GM10266 (cell line): ENCODE data around the gene CYP27A1.

ENCODE experiments used
- DNase-seq: peaks from one replicate; pipeline ENCODE4 v3.0.0; 2012; ENCODE audit errors: extremely low spot score
- TF ChIP-seq, protein P1 (sequence below): IDR thresholded peaks from 2 replicates; pipeline ENCODE4 v1.5.1; 2012; ENCODE audit warnings: mild to moderate bottlenecking, low read depth; ENCODE audit not compliant: control insufficient read depth, insufficient read depth; ENCODE audit errors: missing control alignments

CYP27A1 gene

DNA sequence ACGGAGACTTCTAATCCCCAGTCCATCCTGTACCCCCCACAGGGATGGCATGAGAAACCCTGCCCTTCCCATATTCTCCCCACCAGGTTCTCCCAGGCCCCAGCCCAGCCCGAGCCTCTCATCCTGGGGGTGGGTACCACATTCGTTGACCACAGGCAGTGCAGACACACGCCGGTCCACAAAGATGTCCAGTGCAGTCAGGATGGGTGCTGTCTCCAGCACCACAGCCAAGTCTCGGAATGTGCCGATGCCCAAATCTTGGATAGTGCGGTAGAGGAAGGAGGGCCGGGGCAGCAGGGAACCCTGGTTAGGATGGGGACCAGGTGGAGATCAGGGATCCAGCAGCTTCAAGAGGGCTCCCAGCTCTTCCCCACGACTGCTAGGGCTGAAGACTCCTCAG lies 44.8 kb downstream of the CYP27A1 start:
- DNase-seq, result no peak
- TF ChIP-seq, protein P1, sequence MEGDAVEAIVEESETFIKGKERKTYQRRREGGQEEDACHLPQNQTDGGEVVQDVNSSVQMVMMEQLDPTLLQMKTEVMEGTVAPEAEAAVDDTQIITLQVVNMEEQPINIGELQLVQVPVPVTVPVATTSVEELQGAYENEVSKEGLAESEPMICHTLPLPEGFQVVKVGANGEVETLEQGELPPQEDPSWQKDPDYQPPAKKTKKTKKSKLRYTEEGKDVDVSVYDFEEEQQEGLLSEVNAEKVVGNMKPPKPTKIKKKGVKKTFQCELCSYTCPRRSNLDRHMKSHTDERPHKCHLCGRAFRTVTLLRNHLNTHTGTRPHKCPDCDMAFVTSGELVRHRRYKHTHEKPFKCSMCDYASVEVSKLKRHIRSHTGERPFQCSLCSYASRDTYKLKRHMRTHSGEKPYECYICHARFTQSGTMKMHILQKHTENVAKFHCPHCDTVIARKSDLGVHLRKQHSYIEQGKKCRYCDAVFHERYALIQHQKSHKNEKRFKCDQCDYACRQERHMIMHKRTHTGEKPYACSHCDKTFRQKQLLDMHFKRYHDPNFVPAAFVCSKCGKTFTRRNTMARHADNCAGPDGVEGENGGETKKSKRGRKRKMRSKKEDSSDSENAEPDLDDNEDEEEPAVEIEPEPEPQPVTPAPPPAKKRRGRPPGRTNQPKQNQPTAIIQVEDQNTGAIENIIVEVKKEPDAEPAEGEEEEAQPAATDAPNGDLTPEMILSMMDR, result no peak

GRCh38 chr2:218827701-218828476 lies 45.9 kb downstream of the CYP27A1 start:
- TF ChIP-seq, protein P1, result no peak
- no peak for DNase-seq

GRCh38 chr2:218828477-218828778 lies 46.5 kb downstream of the CYP27A1 start:
- TF ChIP-seq, protein P1, result no peak

DNA sequence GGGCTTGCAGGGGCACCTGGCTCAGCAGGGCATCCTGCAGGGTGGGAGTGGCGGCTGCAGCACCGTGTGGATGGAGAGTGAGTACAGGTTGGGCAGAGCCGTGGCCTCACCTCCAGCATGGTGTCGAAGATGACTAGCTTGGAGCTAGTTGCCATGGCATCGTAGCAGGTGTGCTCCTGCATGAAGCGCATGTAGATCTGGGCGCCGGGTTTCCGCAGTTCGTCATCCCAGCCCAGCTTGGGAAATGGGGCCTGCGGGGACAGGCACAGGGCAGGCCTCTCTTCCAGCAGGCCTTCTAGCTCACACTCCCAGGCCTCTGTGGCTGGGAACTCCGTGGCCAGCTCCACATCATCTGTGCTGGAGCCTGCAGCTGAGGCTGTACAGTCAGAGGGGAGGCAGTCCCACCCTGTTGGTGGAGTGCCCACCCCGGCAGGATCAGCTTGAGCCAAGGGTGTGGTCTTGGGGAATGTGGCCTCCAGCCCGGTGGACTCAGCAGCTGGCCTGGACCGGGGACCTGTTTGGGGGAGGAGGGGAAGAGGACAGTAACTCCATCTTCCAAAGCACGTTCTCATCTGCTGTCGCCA lies 48.0 kb downstream of the CYP27A1 start:
- DNase-seq, result no peak
- TF ChIP-seq, protein P1, result no peak

More at GRCh38 chr2:218828477-218828778, 46.5 kb downstream of the CYP27A1 start:
- DNase-seq, result no peak

- TF ChIP-seq, protein P1, result no peak
- no peak for DNase-seq
These were observed 48.8 kb downstream of the CYP27A1 start for GRCh38 chr2:218830526-218831306.

- no peak for DNase-seq
- TF ChIP-seq, protein P1, result no peak
These were observed 49.5 kb downstream of the CYP27A1 start, which contains the start of gene PRKAG3 for GRCh38 chr2:218831378-218831990. PRKAG3 (minus strand) TSS chr2:218831803.
